SK-N-SH (cell line): ENCODE results near the gene PKP4. TPM values are rescaled to one million over a fixed set of nuclear protein-coding genes. Genes with fewer than 3 reads are reported as not detected.

Source experiments
- CTCF ChIA-PET: fragments of 300-600, 350-600 bp; formaldehyde crosslinking; extraction: SDS; loops from one replicate; lab custom pipeline; 2021; lab: Yijun Ruan, JAX
- POLR2A ChIA-PET: fragments of 350-600 bp; sonication (Branson Sonifier 250); formaldehyde crosslinking; extraction: SDS; loops from one replicate; lab custom pipeline; 2020; ENCODE audit warnings: antibody characterized with exemption, inconsistent platforms; lab: Yijun Ruan, JAX
- DNase-seq: peaks from one replicate; pipeline ENCODE4 v3.0.0; 2012
- H2AFZ ChIP-seq: fragments of 200-600 bp; sonication (generic); 2 replicates; pipeline ENCODE4 v1.8.1; 2016; ENCODE audit warnings: antibody characterized with exemption, mild to moderate bottlenecking, low read depth
- H3F3A ChIP-seq: fragments of 200-600 bp; sonication (generic); replicated peaks from 2 replicates; pipeline ENCODE3; 2016; ENCODE audit warnings: antibody characterized with exemption, mild to moderate bottlenecking; ENCODE audit not compliant: insufficient read depth
- H3K27ac ChIP-seq, 2 experiments: fragments of 200-500 bp in 1 of 2; fragments of 200-600 bp in 1 of 2; sonication (Bioruptor generic) in 1 of 2; sonication (generic), shearing (Covaris generic) in 1 of 2; 2 replicates each; pipeline versions ENCODE4 v1.5.1 to v1.6.1; 2014 to 2016; ENCODE audit warnings: low read depth in 2 of 2, inconsistent platforms in 1 of 2, low read length in 1 of 2, mild to moderate bottlenecking in 1 of 2, mixed read lengths in 1 of 2
- H3K27me3 ChIP-seq: fragments of 200-600 bp; sonication (generic), shearing (Covaris generic); 2 replicates; pipeline ENCODE4 v1.6.1; 2016; ENCODE audit warnings: mixed run types; ENCODE audit not compliant: insufficient read depth
- H3K36me3 ChIP-seq, 2 experiments: fragments of 200-500 bp in 1 of 2; fragments of 200-600 bp in 1 of 2; sonication (Bioruptor generic) in 1 of 2; sonication (generic) in 1 of 2; replicated peaks in 1 of 2; 2 replicates each; pipeline versions ENCODE3 to v1.5.1; 2014 to 2016; ENCODE audit warnings: low read length in 1 of 2, mild to moderate bottlenecking in 1 of 2; ENCODE audit not compliant: insufficient read depth in 2 of 2, control insufficient read depth in 1 of 2
- H3K4me1 ChIP-seq, 2 experiments: fragments of 200-500 bp in 1 of 2; fragments of 200-600 bp in 1 of 2; sonication (Bioruptor generic) in 1 of 2; sonication (generic), shearing (Covaris generic) in 1 of 2; 2 replicates each; pipeline versions ENCODE4 v1.5.1 to v1.6.1; 2014 to 2016; ENCODE audit warnings: low read depth in 1 of 2, low read length in 1 of 2, mixed run types in 1 of 2; ENCODE audit not compliant: insufficient read depth in 2 of 2, control insufficient read depth in 1 of 2
- H3K4me2 ChIP-seq: fragments of 200-600 bp; sonication (generic), shearing (Covaris generic); 2 replicates; pipeline ENCODE4 v1.6.1; 2017; ENCODE audit warnings: mixed run types
- H3K4me3 ChIP-seq, 2 experiments: fragments of 200-500 bp in 1 of 2; fragments of 200-600 bp in 1 of 2; sonication (Bioruptor generic) in 1 of 2; sonication (generic), shearing (Covaris generic) in 1 of 2; 2 replicates each; pipeline versions ENCODE4 v1.5.1 to v1.8.1; 2014 to 2016; ENCODE audit warnings: low read depth in 2 of 2, inconsistent platforms in 1 of 2, low read length in 1 of 2, mild to moderate bottlenecking in 1 of 2, mixed read lengths in 1 of 2, moderate library complexity in 1 of 2
- H3K79me2 ChIP-seq: fragments of 200-600 bp; sonication (generic); 2 replicates; pipeline ENCODE4 v1.8.1; 2017; ENCODE audit warnings: mild to moderate bottlenecking; ENCODE audit not compliant: insufficient read depth
- H3K9ac ChIP-seq: fragments of 200-600 bp; sonication (generic); 2 replicates; pipeline ENCODE4 v1.6.1; 2017; ENCODE audit warnings: mixed run types
- H3K9me2 ChIP-seq: fragments of 200-600 bp; sonication (generic); 2 replicates; pipeline ENCODE4 v1.6.1; 2017; ENCODE audit warnings: mixed run types
- H3K9me3 ChIP-seq: fragments of 200-600 bp; sonication (generic); 2 replicates; pipeline ENCODE4 v1.6.1; 2017; ENCODE audit warnings: mixed run types, mild to moderate bottlenecking, moderate library complexity
- H4K20me1 ChIP-seq: fragments of 200-600 bp; sonication (generic); 2 replicates; pipeline ENCODE4 v1.6.1; 2017; ENCODE audit warnings: mild to moderate bottlenecking, mixed run types; ENCODE audit not compliant: insufficient read depth
- CHD2 ChIP-seq: fragments of 150-350 bp; IDR thresholded peaks from 2 replicates; pipeline ENCODE4 v1.6.1; 2018; ENCODE audit warnings: low read length; ENCODE audit not compliant: partially characterized antibody
- ELF1 ChIP-seq: IDR thresholded peaks from 2 replicates; pipeline ENCODE4 v1.4.0; 2012
- EP300 ChIP-seq, 2 experiments: IDR thresholded peaks; 2 replicates each; pipeline versions ENCODE4 v1.4.0 to v1.6.1; 2012; ENCODE audit warnings: borderline replicate concordance in 1 of 2, low read depth in 1 of 2, low read length in 1 of 2
- FOSL2 ChIP-seq: IDR thresholded peaks from 2 replicates; pipeline ENCODE4 v1.4.0; 2012; ENCODE audit warnings: low read depth, mild to moderate bottlenecking, moderate library complexity, borderline replicate concordance
- FOXJ3 ChIP-seq: sonication (generic); formaldehyde crosslinking; IDR thresholded peaks from 2 replicates; pipeline ENCODE4 v1.5.1; 2020; ENCODE audit warnings: mild to moderate bottlenecking, missing genetic modification reagents
- FOXM1 ChIP-seq: IDR thresholded peaks from 2 replicates; pipeline ENCODE4 v1.4.0; 2012; ENCODE audit warnings: low read depth, mild to moderate bottlenecking
- GATA2 ChIP-seq: sonication (generic); formaldehyde crosslinking; IDR thresholded peaks from 2 replicates; pipeline ENCODE4 v1.5.0; 2020; ENCODE audit warnings: mild to moderate bottlenecking, missing genetic modification reagents
- MAX ChIP-seq: IDR thresholded peaks from 2 replicates; pipeline ENCODE4 v1.4.0; 2012; ENCODE audit warnings: low read depth
- MEF2A ChIP-seq: IDR thresholded peaks from 2 replicates; pipeline ENCODE4 v1.4.0; 2012; ENCODE audit warnings: low read depth, borderline replicate concordance
- NFIC ChIP-seq: IDR thresholded peaks from 2 replicates; pipeline ENCODE4 v1.4.0; 2012; ENCODE audit warnings: borderline replicate concordance
- NRF1 ChIP-seq: IDR thresholded peaks from 2 replicates; pipeline ENCODE4 v1.6.1; 2012; ENCODE audit warnings: low read depth, mild to moderate bottlenecking, low read length
- PBX3 ChIP-seq: IDR thresholded peaks from 2 replicates; pipeline ENCODE4; 2012
- POLR2AphosphoS5 ChIP-seq: IDR thresholded peaks from 2 replicates; pipeline ENCODE4 v1.6.1; 2012; ENCODE audit warnings: low read depth, low read length
- RAD21 ChIP-seq: IDR thresholded peaks from 2 replicates; pipeline ENCODE4 v1.6.1; 2012; ENCODE audit warnings: mild to moderate bottlenecking, low read length
- RFX5 ChIP-seq: IDR thresholded peaks from 2 replicates; pipeline ENCODE4 v1.6.1; 2012; ENCODE audit warnings: mild to moderate bottlenecking, improper control_type of control experiment, low read length
- RXRA ChIP-seq: IDR thresholded peaks from 2 replicates; pipeline ENCODE4 v1.4.0; 2012; ENCODE audit warnings: low read depth, mild to moderate bottlenecking, borderline replicate concordance
- SIN3A ChIP-seq: IDR thresholded peaks from 2 replicates; pipeline ENCODE4 v1.6.1; 2012; ENCODE audit warnings: low read depth, mild to moderate bottlenecking, low read length, moderate library complexity, borderline replicate concordance
- SMC3 ChIP-seq: IDR thresholded peaks from 2 replicates; pipeline ENCODE4 v1.6.1; 2012; ENCODE audit warnings: low read depth, low read length, improper control_type of control experiment
- TAF1 ChIP-seq: IDR thresholded peaks from 2 replicates; pipeline ENCODE4 v1.6.1; 2012; ENCODE audit warnings: low read depth, mild to moderate bottlenecking, low read length, moderate library complexity, borderline replicate concordance
- TCF12 ChIP-seq: IDR thresholded peaks from 2 replicates; pipeline ENCODE4 v1.4.0; 2012
- TEAD4 ChIP-seq: IDR thresholded peaks from 2 replicates; pipeline ENCODE4 v1.4.0; 2012; ENCODE audit warnings: mild to moderate bottlenecking, borderline replicate concordance; ENCODE audit not compliant: insufficient read depth
- USF1 ChIP-seq: IDR thresholded peaks from 2 replicates; pipeline ENCODE4 v1.4.0; 2012; ENCODE audit warnings: low read depth, borderline replicate concordance
- USF2 ChIP-seq: fragments of 150-350 bp; IDR thresholded peaks from 2 replicates; pipeline ENCODE4 v1.6.1; 2017; ENCODE audit warnings: antibody characterized with exemption, low read length, low read depth, borderline replicate concordance
- YY1 ChIP-seq: IDR thresholded peaks from 2 replicates; pipeline ENCODE4 v1.4.0; 2012; ENCODE audit warnings: low read depth, mild to moderate bottlenecking
- WGBS: methylation state at CpG from one replicate; pipeline ENCODE4 v1.1.6; 2017; ENCODE audit warnings: low lambda C conversion rate; 5-methylcytosine and 5-hydroxymethylcytosine counted together
- polyA plus RNA-seq, 3 experiments: library from polyadenylated mRNA; depleted of rRNA; stranded (reverse); fragments of >200 nt; gene quantifications; 2 replicates each; pipeline ENCODE4 v1.2.3, GENCODE V29; 2012

Gene PKP4
- polyA plus RNA-seq, 1 of the 3 experiments (the other 2 are of a cell fraction), result 10.9 TPM

GRCh38 chr2:158730621-158731140 lies 273.9 kb downstream of the PKP4 start:
- Histone ChIP-seq H3K9ac (no peak overlapping the region), H3K79me2 (no peaks in the 10 kb centered on the region), H3K4me2 (no peak overlapping the region), H3K27ac (no peak overlapping the region), H3K36me3 (no peaks in the 10 kb centered on the region), H3K9me3 (no peaks in the 10 kb centered on the region), H4K20me1 (no peaks in the 10 kb centered on the region), H3K9me2 (no peaks in the 10 kb centered on the region), H3K27me3 (no peaks in the 10 kb centered on the region; the same call in 1 of the 2 replicates), H3F3A (no peaks in the 10 kb centered on the region), H3K4me1 (peaks cover 0 to 9% of the 10 kb centered on the region in 2 experiments; a peak in 1 of 4 replicates), H2AFZ (no peak overlapping the region), H3K4me3 (no peak overlapping the region)
- CTCF ChIA-PET, result no interaction called here
- WGBS, result 79% methylated on average over 6 of the region's 9 CpGs
- DNase-seq, result no peak
- no peak for TF ChIP-seq RFX5
- no peak for TF ChIP-seq USF1
- TF ChIP-seq GATA2, result no peak
- TF ChIP-seq POLR2AphosphoS5, result no peak
- no peak for TF ChIP-seq FOXM1
- no peak for TF ChIP-seq ELF1
- TF ChIP-seq USF2, result no peak
- no peak for TF ChIP-seq RAD21
- no peak for TF ChIP-seq TCF12
- TF ChIP-seq TEAD4, result no peak
- no peak for TF ChIP-seq SMC3
- TF ChIP-seq FOXJ3 (CRISPR knock-in tag), result no peak
- POLR2A ChIA-PET, result no interaction called here

- Histone ChIP-seq H3K9me2 (no peaks in the 10 kb centered on the region), H2AFZ (no peak overlapping the region), H3K4me3 (no peak overlapping the region), H3K4me1 (peaks cover 0 to 9% of the 10 kb centered on the region in 2 experiments; a peak in 1 of 4 replicates), H3K4me2 (no peak overlapping the region), H3F3A (no peaks in the 10 kb centered on the region), H3K79me2 (no peaks in the 10 kb centered on the region), H3K27ac (no peak overlapping the region), H3K27me3 (no peaks in the 10 kb centered on the region; the same call in 1 of the 2 replicates), H4K20me1 (no peaks in the 10 kb centered on the region), H3K36me3 (no peaks in the 10 kb centered on the region), H3K9ac (no peak overlapping the region), H3K9me3 (no peaks in the 10 kb centered on the region)
- 81% methylated on average over 4 of the region's 4 CpGs for WGBS
- DNase-seq, result no peak
- ChIA-PET POLR2A (no interaction called here), CTCF (interaction anchor here (2.4 kb wide), 1 partner anchor 11 kb away, joined by 8 read pairs; no protein-coding TSS in a partner anchor)
- TF ChIP-seq YY1 (no peak), PBX3 (no peak), TAF1 (no peak), CHD2 (no peak), FOXJ3 (CRISPR knock-in tag) (no peak), SIN3A (no peak), FOSL2 (no peak), MAX (no peak), EP300 (IDR thresholded peaks at IDR 0.05; ENCODE audit: borderline replicate concordance in 1 of 2, low read depth in 1 of 2, low read length in 1 of 2) (no peak), NFIC (no peak), MEF2A (no peak), RXRA (no peak), NRF1 (no peak), USF2 (no peak)
Measured at GRCh38 chr2:158731386-158731785, 274.6 kb downstream of the PKP4 start.
